MCF 10A (cell line): ENCODE results near the gene DMGDH. TPM values are rescaled to one million over a fixed set of nuclear protein-coding genes. Genes with fewer than 3 reads are reported as not detected.

Source experiments
- BruUV-seq: library from RNA; stranded (reverse); fragments of 400-500 nt; replicated peaks from 2 replicates; lab custom pipeline; 2021; lab: Mats Ljungman, UMichigan
- CTCF ChIA-PET: fragments of 300-600 bp; sonication (Branson Sonifier 250); formaldehyde crosslinking; extraction: SDS; loops from one replicate; lab custom pipeline; 2021; ENCODE audit warnings: antibody characterized with exemption, inconsistent platforms; lab: Yijun Ruan, JAX
- POLR2A ChIA-PET: fragments of 300-600, 350-650 bp; sonication (Branson Sonifier 250); formaldehyde crosslinking; extraction: SDS; loops from one replicate; lab custom pipeline; 2020; ENCODE audit warnings: antibody characterized with exemption, inconsistent platforms; lab: Yijun Ruan, JAX
- DNase-seq: peaks from one replicate; pipeline ENCODE4 v3.0.0-alpha.2; 2018; ENCODE audit not compliant: unreplicated experiment
- H3K27ac Mint-ChIP-seq: one replicate; pipeline ENCODE4 v1.8.0; 2022; ENCODE audit warnings: mild to moderate bottlenecking, low read depth, mixed read lengths; ENCODE audit not compliant: unreplicated experiment
- H3K27me3 Mint-ChIP-seq: one replicate; pipeline ENCODE4 v1.8.0; 2022; ENCODE audit warnings: mixed read lengths; ENCODE audit not compliant: insufficient read depth, unreplicated experiment
- H3K36me3 Mint-ChIP-seq: one replicate; pipeline ENCODE4 v1.8.0; 2022; ENCODE audit warnings: mild to moderate bottlenecking, moderate library complexity, mixed read lengths; ENCODE audit not compliant: insufficient read depth, unreplicated experiment
- H3K4me1 Mint-ChIP-seq: one replicate; pipeline ENCODE4 v1.8.0; 2022; ENCODE audit warnings: mixed read lengths; ENCODE audit not compliant: insufficient read depth, unreplicated experiment
- H3K4me3 Mint-ChIP-seq: one replicate; pipeline ENCODE4 v1.8.0; 2022; ENCODE audit warnings: mild to moderate bottlenecking, moderate library complexity, mixed read lengths; ENCODE audit not compliant: unreplicated experiment
- H3K9me3 Mint-ChIP-seq: one replicate; pipeline ENCODE4 v1.8.0; 2022; ENCODE audit warnings: mixed read lengths; ENCODE audit not compliant: unreplicated experiment
- CTCF ChIP-seq: fragments of 200-600 bp; IDR thresholded peaks from one replicate; pipeline ENCODE4 v1.8.0; 2022; ENCODE audit warnings: antibody characterized with exemption, mild to moderate bottlenecking; ENCODE audit not compliant: unreplicated experiment
- intact Hi-C: fragments of 100-400 bp; cut with micrococcal nuclease; formaldehyde crosslinking; loops from 2 replicates; pipeline ENCODE4 v1.14.1; 2022
- total RNA-seq: library from RNA; stranded (reverse); gene quantifications from 2 replicates; pipeline ENCODE4 v1.2.3, GENCODE V29; 2022

Gene DMGDH
- total RNA-seq, 1 experiment from 2014 or later, result 9.2 TPM

GRCh38 chr5:78985725-78986223 is 83.7 kb downstream of the DMGDH start:
- BruUV-seq, result TSS peak; percentile 67
- CTCF ChIA-PET, result interaction anchor here (0.7 to 2.4 kb wide), 8 partner anchors 26 to 448 kb away, joined by 3 to 8 read pairs (median 4); no protein-coding TSS in a partner anchor

GRCh38 chr5:78985116-78985724 is 84.3 kb downstream of the DMGDH start, which contains the start of gene ARSB:
Gene ARSB (minus strand): TSS chr5:78985310. CDS start chr5:78985248, 62 bp downstream.
- intact Hi-C loops, result loop anchor here (2.0 kb wide), 1 partner anchor 148 kb away; no protein-coding TSS in a partner anchor
- Mint-ChIP-seq H3K4me3 (peak within 1 kb of the TSS; percentile 83), H3K27ac (peak within 1 kb of the TSS; percentile 42), H3K9me3 (no peaks in the 10 kb centered on the region), H3K36me3 (no peaks in the 10 kb centered on the region), H3K4me1 (peaks cover 7% of the 10 kb centered on the region), H3K27me3 (no peaks in the 10 kb centered on the region)
- no peak for TF ChIP-seq CTCF
- CTCF ChIA-PET, result interaction anchor here (0.7 to 2.4 kb wide), 10 partner anchors 27 to 448 kb away, joined by 3 to 8 read pairs (median 4); partner anchors contain the start of gene LHFPL2
- no TSS peak for BruUV-seq
- POLR2A ChIA-PET, result interaction anchor here (0.7 to 3.8 kb wide), 33 partner anchors 9 to 1076 kb away, joined by 3 to 17 read pairs (median 4); partner anchors contain the start of genes AP3B1, HOMER1 and SCAMP1
- peak; percentile 33 for DNase-seq

More at GRCh38 chr5:78985725-78986223, 83.7 kb downstream of the DMGDH start:
- H3K36me3 Mint-ChIP-seq, result no peaks in the 10 kb centered on the region
- H3K4me1 Mint-ChIP-seq, result peaks cover 7% of the 10 kb centered on the region
- POLR2A ChIA-PET, result interaction anchor here (0.7 to 3.8 kb wide), 19 partner anchors 9 to 1076 kb away, joined by 3 to 17 read pairs (median 4); partner anchors contain the start of gene HOMER1
- TF ChIP-seq CTCF, result no peak
- H3K4me3 Mint-ChIP-seq, result peak overlapping the region; percentile 83
- DNase-seq, result no peak
- intact Hi-C loops, result loop anchor here (2.0 kb wide), 1 partner anchor 147 kb away; no protein-coding TSS in a partner anchor
- peak overlapping the region; percentile 19 for H3K27ac Mint-ChIP-seq
- no peaks in the 10 kb centered on the region for H3K9me3 Mint-ChIP-seq
- H3K27me3 Mint-ChIP-seq, result no peaks in the 10 kb centered on the region

- POLR2A ChIA-PET, result interaction anchor here (0.6 to 3.8 kb wide), 30 partner anchors 8 to 690 kb away, joined by 3 to 17 read pairs (median 4); partner anchors contain the start of genes AP3B1, HOMER1 and SCAMP1
- Mint-ChIP-seq H3K4me1 (peaks cover 7% of the 10 kb centered on the region), H3K27me3 (no peaks in the 10 kb centered on the region), H3K36me3 (no peaks in the 10 kb centered on the region), H3K27ac (peak overlapping the region; percentile 42), H3K9me3 (no peaks in the 10 kb centered on the region), H3K4me3 (peak overlapping the region; percentile 83)
- no TSS peak for BruUV-seq
- TF ChIP-seq CTCF, result peak; percentile 25
- CTCF ChIA-PET, result interaction anchor here (0.6 to 3.3 kb wide), 12 partner anchors 10 to 693 kb away, joined by 3 to 25 read pairs (median 4); partner anchors contain the start of gene LHFPL2
- DNase-seq, result peak; percentile 85
- intact Hi-C loops, result loop anchor here (2.0 kb wide), 1 partner anchor 148 kb away; no protein-coding TSS in a partner anchor
Observed at GRCh38 chr5:78984439-78985115, 84.9 kb downstream of the DMGDH start.
